Smooth muscle cell (in vitro differentiated cells): ENCODE data around the gene GOLGA6L10. TPM values are rescaled to one million over a fixed set of nuclear protein-coding genes. Genes with fewer than 3 reads are reported as not detected.
A peak's percentile ranks its signal among the peaks of the same experiment; 100 is the strongest.
"Not testable (repeated sequence)": the region's sequence is repeated elsewhere in the genome, so short reads cannot be mapped to it uniquely, and the experiment has no call there.

Source experiments
- DNase-seq: peaks from one replicate; lab custom pipeline; 2025; ENCODE audit not compliant: unreplicated experiment; lab: John Stamatoyannopoulos, UW
- H2AFZ ChIP-seq: fragments of 200-600 bp; sonication (generic); 2 replicates; pipeline ENCODE4 v1.6.0; 2016; ENCODE audit warnings: antibody characterized with exemption, low read depth, mild to moderate bottlenecking
- H3F3A ChIP-seq: fragments of 200-600 bp; sonication (generic); 2 replicates; pipeline ENCODE4 v1.6.0; 2017; ENCODE audit warnings: antibody characterized with exemption, low read depth
- H3K27ac ChIP-seq: fragments of 200-600 bp; sonication (generic); 2 replicates; pipeline ENCODE4 v1.5.1; 2016; ENCODE audit warnings: low read depth, mild to moderate bottlenecking
- H3K27me3 ChIP-seq: fragments of 200-600 bp; sonication (generic); 2 replicates; pipeline ENCODE4 v1.6.1; 2016; ENCODE audit warnings: low read depth, mild to moderate bottlenecking
- H3K36me3 ChIP-seq: fragments of 200-600 bp; sonication (generic); 2 replicates; pipeline ENCODE4 v1.5.1; 2016; ENCODE audit warnings: low read depth
- H3K4me1 ChIP-seq: fragments of 200-600 bp; sonication (generic); 2 replicates; pipeline ENCODE4 v1.5.1; 2016; ENCODE audit warnings: low read depth
- H3K4me2 ChIP-seq: fragments of 200-600 bp; sonication (generic); 2 replicates; pipeline ENCODE4 v1.6.0; 2016; ENCODE audit warnings: mild to moderate bottlenecking
- H3K4me3 ChIP-seq: fragments of 200-600 bp; sonication (generic); 2 replicates; pipeline ENCODE4 v1.5.1; 2016; ENCODE audit warnings: mild to moderate bottlenecking
- H3K79me2 ChIP-seq: fragments of 200-600 bp; sonication (generic); 2 replicates; pipeline ENCODE4 v1.6.0; 2016; ENCODE audit warnings: low read depth, mild to moderate bottlenecking
- H3K9ac ChIP-seq: fragments of 200-600 bp; sonication (generic); 2 replicates; pipeline ENCODE4 v1.6.0; 2016; ENCODE audit warnings: low read depth
- H3K9me3 ChIP-seq: fragments of 200-600 bp; sonication (generic); replicated peaks from 2 replicates; pipeline ENCODE4 v1.5.1; 2016; ENCODE audit warnings: low read depth
- H4K20me1 ChIP-seq: fragments of 200-600 bp; sonication (generic); 2 replicates; pipeline ENCODE4 v1.6.0; 2016; ENCODE audit warnings: low read depth
- CTCF ChIP-seq: fragments of 200-600 bp; sonication (generic); IDR thresholded peaks from 2 replicates; pipeline ENCODE4 v1.5.1; 2017; ENCODE audit warnings: borderline replicate concordance, mild to moderate bottlenecking, antibody characterized with exemption; ENCODE audit not compliant: insufficient read depth, poor library complexity, severe bottlenecking
- WGBS: methylation state at CpG from one replicate; pipeline ENCODE4 v1.1.7; 2016; ENCODE audit warnings: low lambda C conversion rate; 5-methylcytosine and 5-hydroxymethylcytosine counted together
- polyA plus RNA-seq: library from polyadenylated mRNA; unstranded; fragments of >200 nt; fragmentation: Nextera tagmentation; extraction: Ambion mirVana; gene quantifications from 2 replicates; pipeline ENCODE4 v1.2.1, GENCODE V29; 2016
- total RNA-seq: library from RNA; depleted of rRNA; stranded (reverse); fragments of >200 nt; gene quantifications from 2 replicates; pipeline ENCODE4 v1.2.3, GENCODE V29; 2014

Gene GOLGA6L10
- total and polyA plus RNA-seq, 2 experiments from 2014 or later, result 0.22 to 1.9 TPM

- H3K27me3 ChIP-seq, H3K4me2 ChIP-seq, H2AFZ ChIP-seq, H3K4me1 ChIP-seq, H3K9ac ChIP-seq, H4K20me1 ChIP-seq, H3K36me3 ChIP-seq, H3K27ac ChIP-seq, DNase-seq, H3K4me3 ChIP-seq, H3K79me2 ChIP-seq, H3K9me3 ChIP-seq, H3F3A ChIP-seq: not testable (repeated sequence)
- WGBS, result 89% methylated on average over 6 of the region's 6 CpGs
- peak; percentile 6 for TF ChIP-seq CTCF
These were observed 30.3 kb upstream of the GOLGA6L10 start for GRCh38 chr15:82379552-82379951.

GRCh38 chr15:82373661-82374060, 24.4 kb upstream of the GOLGA6L10 start:
- H4K20me1 ChIP-seq, H3K9ac ChIP-seq, H3K27me3 ChIP-seq, H3F3A ChIP-seq, DNase-seq, H3K9me3 ChIP-seq, H3K79me2 ChIP-seq, H3K4me1 ChIP-seq, H3K4me3 ChIP-seq, H3K36me3 ChIP-seq, H2AFZ ChIP-seq: not testable (repeated sequence)
- Histone ChIP-seq H3K27ac (peak overlapping the region; percentile 75), H3K4me2 (peak overlapping the region; percentile 14)
- WGBS, result 31% methylated on average over 2 of the region's 2 CpGs

- Histone ChIP-seq H3K79me2 (peaks cover 9% of the 10 kb centered on the region), H3K4me3 (no peak overlapping the region), H3F3A (no peaks in the 10 kb centered on the region), H3K4me1 (no peaks in the 10 kb centered on the region), H4K20me1 (no peaks in the 10 kb centered on the region), H3K9me3 (no peaks in the 10 kb centered on the region), H2AFZ (no peak overlapping the region), H3K27ac (no peak overlapping the region), H3K9ac (no peak overlapping the region), H3K36me3 (no peaks in the 10 kb centered on the region), H3K4me2 (no peak overlapping the region), H3K27me3 (no peaks in the 10 kb centered on the region)
- WGBS, result 81% methylated on average over 3 of the region's 3 CpGs
- DNase-seq, result no peak
- no peak for TF ChIP-seq CTCF
These were observed 22.4 kb upstream of the GOLGA6L10 start for GRCh38 chr15:82371656-82372055.

GRCh38 chr15:82367790-82368189, 18.5 kb upstream of the GOLGA6L10 start:
- peak; percentile 5 for TF ChIP-seq CTCF
- WGBS, result 68% methylated on average over 2 of the region's 3 CpGs
- not testable (repeated sequence) for H3K4me1 ChIP-seq, H3K27ac ChIP-seq, H3K27me3 ChIP-seq, H4K20me1 ChIP-seq, H3K4me2 ChIP-seq, H3K4me3 ChIP-seq, H3K79me2 ChIP-seq, H3K9me3 ChIP-seq, DNase-seq, H3K36me3 ChIP-seq, H2AFZ ChIP-seq, H3K9ac ChIP-seq, H3F3A ChIP-seq
